Esophagus (tissue), 2 donors: ENCODE results near the gene SCIN. TPM values are rescaled to one million over a fixed set of nuclear protein-coding genes. Genes with fewer than 3 reads are reported as not detected.

Source experiments
- H3K27ac ChIP-seq, 2 donors: one replicate each; pipeline ENCODE4 v1.5.1; 2013; ENCODE audit warnings: low read depth in 2 of 2, mild to moderate bottlenecking in 2 of 2, inconsistent platforms in 1 of 2, low read length in 1 of 2, moderate library complexity in 1 of 2
- H3K27me3 ChIP-seq, 2 donors: one replicate each; pipeline ENCODE4 v1.6.1; 2013; ENCODE audit warnings: low read length in 2 of 2, control low read depth in 1 of 2, mild to moderate bottlenecking in 1 of 2; ENCODE audit not compliant: insufficient read depth in 2 of 2, control insufficient read depth in 1 of 2
- H3K36me3 ChIP-seq, 2 donors: one replicate each; pipeline ENCODE4 v1.6.1; 2013; ENCODE audit warnings: low read length in 1 of 2; ENCODE audit not compliant: control insufficient read depth in 2 of 2, insufficient read depth in 2 of 2
- H3K4me1 ChIP-seq, 2 donors: one replicate each; pipeline ENCODE4 v1.6.1; 2013; ENCODE audit warnings: low read length in 1 of 2; ENCODE audit not compliant: control insufficient read depth in 2 of 2, insufficient read depth in 2 of 2
- H3K4me3 ChIP-seq, 2 donors: one replicate each; pipeline ENCODE4 v1.5.1; 2013; ENCODE audit warnings: low read length in 2 of 2, mild to moderate bottlenecking in 2 of 2, low read depth in 1 of 2, moderate library complexity in 1 of 2
- H3K9me3 ChIP-seq, 2 donors: one replicate each; pipeline ENCODE4 v1.6.1; 2013; ENCODE audit warnings: mild to moderate bottlenecking in 2 of 2, low read depth in 1 of 2, low read length in 1 of 2, moderate library complexity in 1 of 2; ENCODE audit not compliant: control insufficient read depth in 2 of 2, insufficient read depth in 1 of 2
- WGBS, 2 donors: extraction: QIAGEN DNeasy Blood & Tissue Kit; methylation state at CpG; one replicate each; pipeline ENCODE4 v1.1.7; 2013; 5-methylcytosine and 5-hydroxymethylcytosine counted together
- polyA plus RNA-seq, 2 donors: library from polyadenylated mRNA; stranded (reverse); fragments of 200-250 nt; gene quantifications; one replicate each; pipeline ENCODE4 v1.2.3, GENCODE V29; 2013
- donor health status: healthy with polysubstance abuse.
- donor health status: Bipolar disorder and iron deficiency.

Gene SCIN
- polyA plus RNA-seq, 2 donors = 10.4 to 22.3 TPM

DNA sequence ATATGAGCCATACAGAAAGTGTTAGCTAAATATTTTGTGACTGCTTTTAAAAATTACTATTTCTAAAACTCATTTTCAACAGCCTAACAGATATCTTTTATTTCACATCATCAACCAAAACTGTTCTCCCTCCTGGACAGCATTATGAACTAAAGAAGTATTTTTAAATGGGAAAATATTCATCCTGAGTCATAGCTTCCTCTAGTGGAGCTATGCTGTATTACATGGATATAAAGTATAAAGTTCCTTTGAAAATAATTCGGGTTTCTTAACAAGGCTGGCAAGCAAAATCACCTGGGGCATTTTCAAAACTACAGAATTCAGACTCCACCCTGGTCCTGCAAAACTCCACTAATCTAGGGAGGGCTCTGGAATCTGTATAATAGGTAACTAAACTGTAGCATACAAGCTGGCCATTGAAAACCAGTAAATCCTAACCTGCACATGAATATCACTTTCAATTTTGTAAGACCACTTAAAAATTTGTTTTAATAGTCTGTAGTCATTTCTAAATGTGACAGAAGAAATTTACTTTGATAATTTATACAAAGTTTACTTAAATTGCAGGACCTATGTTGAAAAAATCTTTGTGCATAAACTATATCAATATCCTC lies 53.5 kb downstream of the SCIN start:
- Histone ChIP-seq H3K36me3 (peaks cover 0 to 4% of the 10 kb centered on the region in 2 donors), H3K27ac (no peak overlapping the region), H3K27me3 (no peaks in the 10 kb centered on the region), H3K4me3 (no peak overlapping the region), H3K4me1 (no peaks in the 10 kb centered on the region), H3K9me3 (no peaks in the 10 kb centered on the region)
- 24 to 27% methylated on average over 1 of the region's 1 CpG for WGBS, 2 donors

DNA sequence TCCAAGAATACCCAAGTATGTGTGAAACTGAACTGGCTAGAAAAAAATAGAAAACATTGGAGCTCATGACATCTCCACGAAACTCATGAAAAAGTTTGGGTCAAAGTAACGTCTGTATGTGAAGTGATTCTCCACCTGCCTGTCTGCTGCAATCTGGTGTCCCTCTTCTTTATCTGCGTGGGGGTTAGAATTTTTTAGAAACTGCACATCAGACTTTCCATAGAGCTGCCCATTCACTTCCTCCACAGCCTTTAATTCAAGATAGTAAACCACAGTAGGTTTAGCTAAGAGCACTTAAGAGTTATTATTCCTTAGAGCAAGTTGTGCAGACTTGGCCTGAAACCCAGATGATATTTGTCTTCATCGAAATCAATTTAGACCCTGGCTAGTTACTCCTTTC lies 55.3 kb downstream of the SCIN start:
- H3K27ac ChIP-seq = no peak overlapping the region
- no peaks in the 10 kb centered on the region for H3K27me3 ChIP-seq
- H3K36me3 ChIP-seq = peaks cover 0 to 7% of the 10 kb centered on the region in 2 donors
- H3K4me3 ChIP-seq = no peak overlapping the region
- no peaks in the 10 kb centered on the region for H3K9me3 ChIP-seq
- 69 to 71% methylated on average over 4 of the region's 4 CpGs for WGBS, 2 donors
- H3K4me1 ChIP-seq = no peaks in the 10 kb centered on the region

DNA sequence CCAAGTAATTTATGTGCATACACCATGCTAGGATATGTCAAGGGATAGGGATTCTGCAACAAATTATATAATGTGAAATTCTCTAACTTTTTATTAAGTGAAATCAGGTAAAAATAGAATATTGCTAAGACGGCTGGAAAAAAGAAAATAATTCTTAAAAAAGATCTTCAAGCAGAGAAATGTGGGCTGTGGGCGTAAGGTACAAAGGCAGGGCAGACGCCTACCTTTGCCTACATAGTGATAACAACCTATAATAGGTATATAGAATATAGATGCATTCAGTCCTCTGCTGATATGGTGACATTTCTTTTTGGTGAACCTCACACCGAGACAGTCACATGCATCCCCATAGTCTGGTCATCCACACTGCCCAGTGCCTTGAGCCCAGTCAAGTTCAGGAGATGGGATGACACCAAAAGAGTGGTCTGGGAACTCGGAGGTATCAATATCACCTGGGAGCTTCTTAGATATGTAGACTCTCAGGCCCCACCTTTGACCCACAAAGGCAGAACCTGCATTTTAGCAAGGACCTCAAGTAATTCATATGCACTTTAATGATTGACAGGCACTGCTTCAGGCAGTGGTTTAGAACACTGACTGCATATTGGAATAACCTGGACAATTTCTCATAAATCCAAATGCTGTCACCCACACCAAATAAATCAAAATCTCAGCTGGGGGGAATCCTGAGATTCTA lies 59.4 kb downstream of the SCIN start:
- WGBS, 2 donors = 84 to 90% methylated on average over 5 of the region's 5 CpGs
- Histone ChIP-seq H3K27me3 (no peaks in the 10 kb centered on the region), H3K4me1 (no peaks in the 10 kb centered on the region), H3K36me3 (peaks cover 0 to 7% of the 10 kb centered on the region in 2 donors), H3K4me3 (no peak overlapping the region), H3K9me3 (no peaks in the 10 kb centered on the region), H3K27ac (no peak overlapping the region)

DNA sequence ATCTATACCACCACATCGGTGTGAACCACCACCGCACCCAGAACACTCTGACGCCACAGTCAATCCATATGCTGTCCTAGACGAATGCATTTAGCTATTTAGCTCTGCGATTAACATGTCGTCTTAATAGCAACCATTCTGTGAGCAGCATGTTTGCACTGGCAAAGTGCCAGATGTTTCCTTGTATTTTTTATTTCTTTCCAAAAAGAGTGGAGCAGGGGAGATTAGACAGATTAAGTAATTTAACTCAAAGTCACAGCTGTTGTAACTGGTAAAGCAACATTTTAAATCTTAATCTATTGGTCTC lies 59.9 kb downstream of the SCIN start:
- H3K36me3 ChIP-seq = peaks cover 0 to 7% of the 10 kb centered on the region in 2 donors
- no peaks in the 10 kb centered on the region for H3K4me1 ChIP-seq
- WGBS, 2 donors = 44 to 52% methylated on average over 6 of the region's 6 CpGs
- no peak overlapping the region for H3K27ac ChIP-seq
- H3K4me3 ChIP-seq = no peak overlapping the region
- no peaks in the 10 kb centered on the region for H3K9me3 ChIP-seq
- H3K27me3 ChIP-seq = no peaks in the 10 kb centered on the region

DNA sequence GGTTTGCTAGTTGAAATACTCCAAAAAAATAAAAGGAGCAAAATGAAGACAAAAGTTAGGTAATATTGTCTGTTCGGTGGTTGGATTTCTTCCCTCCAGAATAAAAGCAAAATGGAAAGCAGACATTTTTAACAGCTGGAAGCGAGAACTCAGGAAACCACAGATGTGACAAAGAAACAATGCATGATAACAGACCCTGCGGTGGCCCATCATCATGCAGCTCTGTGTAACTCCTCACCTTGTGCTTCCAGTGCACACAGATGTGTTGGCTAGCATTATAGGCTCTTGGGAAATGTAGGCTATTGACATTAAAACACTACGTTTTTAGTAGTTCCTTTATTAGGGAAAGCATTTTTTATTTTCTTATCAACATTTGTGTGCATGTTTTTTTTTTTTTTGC lies 63.1 kb downstream of the SCIN start:
- no peak overlapping the region for H3K27ac ChIP-seq
- no peaks in the 10 kb centered on the region for H3K9me3 ChIP-seq
- peaks cover 0 to 2% of the 10 kb centered on the region in 2 donors for H3K4me1 ChIP-seq
- no peak overlapping the region for H3K4me3 ChIP-seq
- peaks cover 0 to 3% of the 10 kb centered on the region in 2 donors for H3K36me3 ChIP-seq
- H3K27me3 ChIP-seq = no peaks in the 10 kb centered on the region
- WGBS, 2 donors = 74 to 75% methylated on average over 4 of the region's 4 CpGs

DNA sequence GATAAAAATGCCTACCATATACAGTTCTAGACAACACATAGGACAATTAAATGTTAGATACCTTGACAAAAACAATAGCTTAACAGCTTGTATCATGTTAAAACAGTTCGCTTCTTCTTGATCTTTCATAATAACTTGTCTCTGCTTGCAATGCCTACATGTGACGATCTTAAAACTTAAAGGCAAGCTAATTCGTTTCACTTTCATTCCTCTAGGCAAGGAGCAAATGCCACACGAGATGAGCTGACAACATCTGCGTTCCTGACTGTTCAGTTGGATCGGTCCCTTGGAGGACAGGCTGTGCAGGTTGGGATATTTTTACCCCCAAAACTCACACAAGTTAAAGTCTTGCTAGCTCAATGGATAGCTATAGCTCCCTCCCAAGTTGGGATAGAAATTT lies 65.3 kb downstream of the SCIN start:
- no peaks in the 10 kb centered on the region for H3K27me3 ChIP-seq
- H3K9me3 ChIP-seq = no peaks in the 10 kb centered on the region
- peaks cover 0 to 2% of the 10 kb centered on the region in 2 donors for H3K4me1 ChIP-seq
- H3K27ac ChIP-seq = no peak overlapping the region
- 29 to 30% methylated on average over 6 of the region's 6 CpGs for WGBS, 2 donors
- no peak overlapping the region for H3K4me3 ChIP-seq
- H3K36me3 ChIP-seq = peaks cover 0 to 3% of the 10 kb centered on the region in 2 donors

DNA sequence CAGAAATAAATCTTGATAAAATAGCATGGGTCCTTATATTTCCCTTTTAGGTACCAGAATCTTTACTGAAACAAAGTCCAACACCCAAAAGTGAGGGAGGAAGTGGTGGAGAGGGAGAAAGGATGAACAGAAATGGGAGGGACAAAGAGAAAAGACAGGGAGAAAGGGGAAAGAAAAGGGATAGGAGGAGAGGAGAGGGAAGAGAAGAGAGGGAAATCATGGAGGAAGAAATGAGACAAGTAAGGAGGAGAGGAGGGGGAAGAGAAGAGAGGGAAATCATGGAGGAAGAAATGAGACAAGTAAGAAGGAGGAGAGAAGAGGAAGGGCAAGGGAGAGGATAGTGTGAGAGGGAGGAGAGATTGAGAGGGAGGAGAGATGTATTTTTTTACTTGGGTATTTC lies 66.8 kb downstream of the SCIN start:
- peaks cover 0 to 3% of the 10 kb centered on the region in 2 donors for H3K36me3 ChIP-seq
- H3K9me3 ChIP-seq = no peaks in the 10 kb centered on the region
- no peak overlapping the region for H3K27ac ChIP-seq
- no peaks in the 10 kb centered on the region for H3K27me3 ChIP-seq
- H3K4me1 ChIP-seq = peaks cover 0 to 2% of the 10 kb centered on the region in 2 donors
- H3K4me3 ChIP-seq = no peak overlapping the region

DNA sequence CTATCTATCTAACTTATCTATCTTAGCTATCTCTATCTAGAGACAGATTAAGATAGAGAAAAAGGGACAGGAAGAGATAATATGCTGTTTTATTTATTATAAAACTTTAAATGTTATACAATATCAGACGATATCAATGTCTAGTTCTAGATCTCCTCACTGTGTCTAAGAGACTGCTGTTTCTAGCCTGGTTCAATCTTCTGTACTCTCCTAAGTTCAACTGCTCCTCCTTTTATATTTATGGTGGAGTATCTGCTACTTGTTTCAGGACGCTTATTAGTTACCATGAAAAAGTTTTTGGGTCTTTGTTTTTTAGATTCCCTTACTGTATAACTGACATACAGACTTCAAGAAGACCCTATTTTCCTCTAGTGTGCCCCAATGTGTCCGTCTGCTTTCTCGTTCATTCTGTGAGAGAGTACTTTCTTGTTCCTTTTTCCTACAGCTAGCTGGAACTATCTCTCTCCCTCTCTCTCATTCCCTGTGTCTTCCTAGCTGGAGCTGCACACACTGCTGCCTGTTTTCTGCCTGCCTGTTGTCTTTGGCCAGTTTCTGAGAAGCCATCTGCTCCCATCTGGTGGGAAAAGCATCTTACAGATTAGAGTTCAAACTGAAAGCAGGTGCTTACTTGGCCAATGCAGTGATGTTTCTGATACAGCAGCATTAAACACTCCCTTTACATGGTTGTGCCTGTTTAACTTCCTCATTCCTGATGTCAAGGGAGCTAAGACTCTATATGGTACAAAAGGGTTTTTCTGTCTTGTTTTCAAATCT lies 67.5 kb downstream of the SCIN start:
- Histone ChIP-seq H3K4me1 (peaks cover 0 to 2% of the 10 kb centered on the region in 2 donors), H3K4me3 (no peak overlapping the region), H3K27ac (no peak overlapping the region), H3K27me3 (no peaks in the 10 kb centered on the region), H3K9me3 (no peaks in the 10 kb centered on the region), H3K36me3 (peaks cover 0 to 3% of the 10 kb centered on the region in 2 donors)
- 43% methylated on average over 4 of the region's 4 CpGs for WGBS, 2 donors

DNA sequence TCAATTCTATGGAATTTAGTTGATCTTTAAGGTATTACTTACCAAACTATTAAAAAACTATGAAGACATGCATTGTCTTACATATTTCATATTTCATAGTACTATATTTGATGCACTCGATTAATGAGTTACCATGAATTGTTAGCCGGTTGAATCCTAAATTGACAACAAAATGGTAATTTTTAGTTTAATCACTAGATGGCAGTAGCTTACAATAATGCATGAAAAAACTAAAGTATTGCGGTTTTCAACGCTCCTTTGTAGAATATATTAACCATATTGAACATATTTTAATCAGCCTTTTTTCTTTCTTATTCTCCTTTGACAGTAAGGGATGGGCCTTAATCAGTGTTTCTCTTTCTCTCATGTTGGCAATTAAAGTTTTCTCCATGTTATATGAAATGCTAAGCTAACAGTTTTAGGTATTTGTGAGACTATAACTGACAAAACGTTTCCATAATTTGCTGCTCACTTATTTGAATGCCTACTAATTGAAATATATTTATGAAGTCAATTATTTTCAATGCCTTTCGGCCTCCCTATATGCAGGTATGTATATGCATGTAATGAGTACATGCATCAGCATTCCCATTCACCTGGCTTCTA lies 68.4 kb downstream of the SCIN start:
- peaks cover 0 to 3% of the 10 kb centered on the region in 2 donors for H3K36me3 ChIP-seq
- no peaks in the 10 kb centered on the region for H3K9me3 ChIP-seq
- peaks cover 0 to 2% of the 10 kb centered on the region in 2 donors for H3K4me1 ChIP-seq
- WGBS, 2 donors = 13% methylated on average over 6 of the region's 6 CpGs
- H3K27ac ChIP-seq = no peak overlapping the region
- no peak overlapping the region for H3K4me3 ChIP-seq
- H3K27me3 ChIP-seq = no peaks in the 10 kb centered on the region
